Mesothelial cell of epicardium (in vitro differentiated cells): Measurements from ENCODE around the gene WDR72. TPM values are rescaled to one million over a fixed set of nuclear protein-coding genes. Genes with fewer than 3 reads are reported as not detected.

Source experiments
- DNase-seq, 2 experiments: peaks; one replicate each; pipeline ENCODE4 v3.0.0; 2021; ENCODE audit warnings: low spot score in 2 of 2; ENCODE audit not compliant: unreplicated experiment in 2 of 2
- H3K27ac Mint-ChIP-seq: 2 replicates; pipeline ENCODE4 v1.8.0; 2021; ENCODE audit warnings: mixed read lengths
- H3K27me3 Mint-ChIP-seq: 2 replicates; pipeline ENCODE4 v1.8.0; 2021; ENCODE audit warnings: low read depth, mixed read lengths
- H3K36me3 Mint-ChIP-seq: 2 replicates; pipeline ENCODE4 v1.8.0; 2021; ENCODE audit warnings: mixed read lengths
- H3K4me1 Mint-ChIP-seq: 2 replicates; pipeline ENCODE4 v1.8.0; 2021; ENCODE audit warnings: mixed read lengths
- H3K4me3 Mint-ChIP-seq: 2 replicates; pipeline ENCODE4 v1.8.0; 2021; ENCODE audit warnings: mild to moderate bottlenecking, moderate library complexity, mixed read lengths
- H3K9me3 Mint-ChIP-seq: 2 replicates; pipeline ENCODE4 v1.8.0; 2021; ENCODE audit warnings: mixed read lengths
- total RNA-seq: library from RNA; stranded (reverse); gene quantifications from 3 replicates; pipeline ENCODE4 v1.2.1, GENCODE V29; 2021
- TF ChIP-seq, protein P1 (sequence below): fragments of 200-600 bp; sonication (generic); IDR thresholded peaks from one replicate; pipeline ENCODE4 v1.5.0; 2021; ENCODE audit warnings: antibody characterized with exemption; ENCODE audit not compliant: unreplicated experiment

WDR72 gene
- total RNA-seq, 1 donor from 2014 or later = 0.25 TPM

DNA sequence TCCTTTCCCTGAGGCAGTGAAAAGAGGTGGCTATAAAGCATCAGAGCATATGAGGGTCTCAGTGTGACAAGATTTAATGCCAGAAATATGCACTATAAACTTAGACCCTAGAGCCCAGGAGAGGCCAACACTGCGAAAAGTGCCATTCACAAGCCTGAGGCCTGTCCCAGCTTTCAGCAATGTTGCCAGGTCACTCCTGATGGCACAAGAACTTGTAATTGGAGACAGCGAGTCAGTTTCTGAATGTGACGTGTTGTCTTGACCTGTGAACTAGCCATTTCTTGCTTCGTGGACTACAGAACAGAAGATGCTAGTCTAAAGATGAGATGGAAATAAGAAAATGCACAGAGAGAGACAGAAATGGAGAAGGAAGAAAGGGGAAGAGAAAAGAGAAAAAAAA is 87.9 kb downstream of the WDR72 start:
- no peak for DNase-seq
- Mint-ChIP-seq H3K27me3 (peaks cover 3% of the 10 kb centered on the region), H3K4me3 (no peak overlapping the region), H3K4me1 (no peaks in the 10 kb centered on the region), H3K36me3 (no peaks in the 10 kb centered on the region), H3K27ac (no peak overlapping the region), H3K9me3 (no peaks in the 10 kb centered on the region)
- TF ChIP-seq, protein P1, sequence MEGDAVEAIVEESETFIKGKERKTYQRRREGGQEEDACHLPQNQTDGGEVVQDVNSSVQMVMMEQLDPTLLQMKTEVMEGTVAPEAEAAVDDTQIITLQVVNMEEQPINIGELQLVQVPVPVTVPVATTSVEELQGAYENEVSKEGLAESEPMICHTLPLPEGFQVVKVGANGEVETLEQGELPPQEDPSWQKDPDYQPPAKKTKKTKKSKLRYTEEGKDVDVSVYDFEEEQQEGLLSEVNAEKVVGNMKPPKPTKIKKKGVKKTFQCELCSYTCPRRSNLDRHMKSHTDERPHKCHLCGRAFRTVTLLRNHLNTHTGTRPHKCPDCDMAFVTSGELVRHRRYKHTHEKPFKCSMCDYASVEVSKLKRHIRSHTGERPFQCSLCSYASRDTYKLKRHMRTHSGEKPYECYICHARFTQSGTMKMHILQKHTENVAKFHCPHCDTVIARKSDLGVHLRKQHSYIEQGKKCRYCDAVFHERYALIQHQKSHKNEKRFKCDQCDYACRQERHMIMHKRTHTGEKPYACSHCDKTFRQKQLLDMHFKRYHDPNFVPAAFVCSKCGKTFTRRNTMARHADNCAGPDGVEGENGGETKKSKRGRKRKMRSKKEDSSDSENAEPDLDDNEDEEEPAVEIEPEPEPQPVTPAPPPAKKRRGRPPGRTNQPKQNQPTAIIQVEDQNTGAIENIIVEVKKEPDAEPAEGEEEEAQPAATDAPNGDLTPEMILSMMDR = no peak

DNA sequence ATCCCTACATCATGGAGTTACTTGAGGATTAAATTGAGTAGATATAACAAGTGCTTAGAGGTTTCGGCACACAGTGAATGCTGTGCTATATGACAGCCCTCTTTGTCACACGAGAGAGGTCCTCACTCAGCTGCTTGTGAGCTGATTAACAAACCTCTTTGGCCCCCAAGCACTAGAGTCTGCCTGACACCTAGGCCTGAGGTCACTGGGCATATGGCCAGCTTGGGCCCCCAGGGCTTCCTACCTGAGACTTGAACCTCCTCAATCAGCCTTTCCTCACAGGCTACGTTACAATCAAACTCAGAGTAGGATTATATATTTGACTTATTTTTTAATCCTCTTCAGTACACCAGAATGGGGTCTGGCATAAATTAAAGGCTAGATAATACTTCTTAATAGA is 88.8 kb downstream of the WDR72 start:
- Mint-ChIP-seq H3K4me3 (no peak overlapping the region), H3K36me3 (no peaks in the 10 kb centered on the region), H3K4me1 (no peaks in the 10 kb centered on the region), H3K9me3 (no peaks in the 10 kb centered on the region), H3K27ac (no peak overlapping the region), H3K27me3 (peaks cover 5% of the 10 kb centered on the region)
- TF ChIP-seq, protein P1 = no peak
- no peak for DNase-seq

DNA sequence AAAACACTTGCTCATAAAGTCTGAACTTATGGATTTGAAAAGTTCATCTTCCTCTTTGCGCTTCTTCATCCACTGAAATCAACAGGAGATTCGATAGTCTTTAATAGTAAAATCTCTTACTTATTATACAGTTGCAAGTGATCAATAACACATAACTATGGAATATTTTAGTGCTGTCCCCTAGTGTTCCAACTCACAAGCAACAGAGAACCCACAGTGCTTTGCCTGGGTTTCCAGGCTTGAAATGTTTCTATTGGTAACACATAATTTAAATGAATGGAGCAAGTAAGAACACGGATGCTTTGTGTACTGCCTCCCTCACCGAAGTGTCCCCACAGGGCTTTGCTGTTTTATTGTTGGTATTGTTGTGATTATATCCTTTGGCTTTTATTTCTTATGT is 93.5 kb downstream of the WDR72 start:
- Mint-ChIP-seq H3K27me3 (peaks cover 5% of the 10 kb centered on the region), H3K4me1 (no peaks in the 10 kb centered on the region), H3K4me3 (no peak overlapping the region), H3K9me3 (no peaks in the 10 kb centered on the region), H3K27ac (no peak overlapping the region), H3K36me3 (no peaks in the 10 kb centered on the region)
- no peak for DNase-seq
- TF ChIP-seq, protein P1 = no peak

DNA sequence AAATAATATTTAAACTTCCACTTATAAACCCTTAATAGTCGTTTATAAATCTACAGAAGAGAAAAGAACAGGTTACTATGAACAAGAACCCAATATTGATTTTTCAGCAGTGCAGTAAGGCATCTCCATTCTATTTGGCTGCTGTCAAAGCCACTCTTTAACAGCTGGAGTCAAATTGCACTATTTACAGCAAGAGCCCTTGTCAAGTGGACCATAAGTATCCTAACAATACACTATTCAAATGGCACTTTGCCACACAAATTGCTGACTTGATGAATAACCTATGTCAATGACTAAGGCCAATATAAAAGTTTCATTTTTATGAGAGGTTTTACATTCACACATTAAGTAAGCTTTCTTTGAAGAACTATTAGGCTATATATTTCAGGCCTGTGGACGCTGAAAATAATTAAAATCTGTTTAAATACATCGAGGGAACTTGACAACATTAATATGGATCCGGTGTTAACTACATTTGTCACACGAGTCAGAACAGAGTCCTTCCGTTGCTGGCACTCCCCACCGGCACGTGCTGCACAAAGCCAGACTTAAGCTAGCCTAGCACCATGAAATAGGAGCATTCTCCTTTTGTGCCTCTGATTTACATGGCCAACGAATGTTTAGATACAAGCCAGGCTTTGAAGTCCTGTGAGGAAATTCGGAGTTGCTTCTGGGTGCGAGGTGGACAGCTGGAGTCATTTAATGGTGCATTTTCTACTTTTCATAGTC is 100.5 kb downstream of the WDR72 start:
- no peak overlapping the region for H3K4me3 Mint-ChIP-seq
- no peaks in the 10 kb centered on the region for H3K9me3 Mint-ChIP-seq
- no peak for DNase-seq
- no peaks in the 10 kb centered on the region for H3K4me1 Mint-ChIP-seq
- TF ChIP-seq, protein P1 = no peak
- H3K36me3 Mint-ChIP-seq = no peaks in the 10 kb centered on the region
- H3K27ac Mint-ChIP-seq = no peak overlapping the region
- H3K27me3 Mint-ChIP-seq = peaks cover 6% of the 10 kb centered on the region

DNA sequence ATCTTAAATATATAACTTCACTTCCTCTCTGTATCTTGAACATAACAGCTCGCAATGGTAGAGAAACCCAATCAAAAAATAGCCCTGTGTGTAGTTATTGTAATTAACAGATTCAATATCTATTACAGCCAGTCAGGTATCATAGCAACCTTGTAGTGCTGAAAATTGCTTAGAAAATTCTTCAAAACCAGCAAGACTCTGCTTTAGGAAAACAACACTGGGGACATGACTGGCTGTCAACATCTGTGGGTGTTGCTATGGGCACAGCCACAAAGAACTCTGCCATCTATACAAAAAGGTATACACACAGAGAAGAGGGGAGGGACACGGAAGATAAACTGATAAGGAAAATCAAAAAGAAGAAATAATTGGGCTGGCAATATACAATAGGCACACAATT is 101.2 kb downstream of the WDR72 start:
- Mint-ChIP-seq H3K36me3 (no peaks in the 10 kb centered on the region), H3K27ac (no peak overlapping the region), H3K4me3 (no peak overlapping the region), H3K9me3 (no peaks in the 10 kb centered on the region), H3K4me1 (no peaks in the 10 kb centered on the region), H3K27me3 (peaks cover 6% of the 10 kb centered on the region)
- no peak for DNase-seq
- TF ChIP-seq, protein P1 = no peak
